H1 (cell line): Measurements from ENCODE around the gene PLEKHG5. TPM values are rescaled to one million over a fixed set of nuclear protein-coding genes. Genes with fewer than 3 reads are reported as not detected.

Source experiments
- CTCF ChIA-PET: fragments of 300-600 bp; sonication (Branson Sonifier 250); formaldehyde crosslinking; loops from one replicate; lab custom pipeline; 2021; ENCODE audit not compliant: partially characterized antibody; lab: Charles Lee
- POLR2A ChIA-PET: fragments of 300-600 bp; sonication (Branson Sonifier 250); formaldehyde crosslinking; loops from one replicate; lab custom pipeline; 2021; ENCODE audit warnings: inconsistent platforms; ENCODE audit not compliant: partially characterized antibody; lab: Charles Lee
- DNase-seq, 2 experiments: peaks; one replicate each; pipeline versions ENCODE4 v3.0.0 to v3.0.0-alpha.2; 2010 to 2022; ENCODE audit warnings: low spot score in 2 of 2, low read depth in 1 of 2, mixed read lengths in 1 of 2
- FAIRE-seq: peaks from 2 replicates; lab custom pipeline; 2011; peaks lifted over from hg19 to GRCh38; lab: Jason Lieb, UNC
- H2AFZ ChIP-seq: 2 replicates; pipeline ENCODE4 v1.8.1; 2012; ENCODE audit warnings: low read length, inconsistent platforms
- H2AK5ac ChIP-seq: 2 replicates; pipeline ENCODE4 v1.6.1; 2013; ENCODE audit warnings: low read depth, low read length
- H2BK120ac ChIP-seq: replicated peaks from 2 replicates; pipeline ENCODE3; 2013; ENCODE audit warnings: low read depth, low read length, inconsistent platforms
- H2BK12ac ChIP-seq: 2 replicates; pipeline ENCODE4 v1.6.1; 2013; ENCODE audit warnings: low read depth, low read length
- H2BK15ac ChIP-seq: 2 replicates; pipeline ENCODE4 v1.6.1; 2013; ENCODE audit warnings: low read length
- H2BK20ac ChIP-seq: 2 replicates; pipeline ENCODE4 v1.6.1; 2013; ENCODE audit warnings: low read length
- H2BK5ac ChIP-seq: 2 replicates; pipeline ENCODE4 v1.6.1; 2013; ENCODE audit warnings: low read depth, low read length
- H3K14ac ChIP-seq: 2 replicates; pipeline ENCODE4 v1.6.1; 2013; ENCODE audit warnings: inconsistent platforms; ENCODE audit not compliant: insufficient read length
- H3K18ac ChIP-seq: 2 replicates; pipeline ENCODE4 v1.6.1; 2013; ENCODE audit warnings: low read length; ENCODE audit errors: extremely low read depth
- H3K23ac ChIP-seq: 2 replicates; pipeline ENCODE4 v1.6.1; 2013; ENCODE audit warnings: inconsistent platforms; ENCODE audit not compliant: insufficient read length
- H3K23me2 ChIP-seq: 2 replicates; pipeline ENCODE4 v1.6.1; 2013; ENCODE audit warnings: low read depth, low read length
- H3K27ac ChIP-seq: 2 replicates; pipeline ENCODE4 v1.6.1; 2011; ENCODE audit warnings: low read depth, low read length, inconsistent platforms
- H3K27me3 ChIP-seq, 4 experiments: replicated peaks in 1 of 4; 1 replicate in 1 of 4; 2 replicates in 3 of 4; pipeline versions ENCODE4 v1.6.1 to v1.8.1; 2011 to 2013; ENCODE audit warnings: low read length in 3 of 4, mild to moderate bottlenecking in 3 of 4, inconsistent platforms in 2 of 4, mixed read lengths in 2 of 4, moderate library complexity in 1 of 4; ENCODE audit not compliant: control insufficient read depth in 3 of 4, insufficient read depth in 3 of 4; ENCODE audit errors: extremely low read depth in 1 of 4
- H3K36me3 ChIP-seq, 4 experiments: 2 replicates each; pipeline versions ENCODE4 v1.6.1 to v1.8.1; 2011 to 2013; ENCODE audit warnings: mild to moderate bottlenecking in 4 of 4, low read length in 3 of 4, moderate library complexity in 2 of 4, control low read depth in 1 of 4, inconsistent platforms in 1 of 4; ENCODE audit not compliant: insufficient read depth in 4 of 4, control insufficient read depth in 2 of 4
- H3K4ac ChIP-seq: replicated peaks from 2 replicates; pipeline ENCODE3; 2013; ENCODE audit warnings: low read length, low read depth, mixed read lengths, inconsistent platforms; ENCODE audit not compliant: insufficient read length
- H3K4me1 ChIP-seq, 4 experiments: replicated peaks in 1 of 4; 1 replicate in 1 of 4; 2 replicates in 3 of 4; pipeline versions ENCODE4 v1.6.1 to v1.8.1; 2011 to 2013; ENCODE audit warnings: low read length in 3 of 4, inconsistent platforms in 2 of 4, mixed read lengths in 1 of 4; ENCODE audit not compliant: insufficient read depth in 4 of 4, control insufficient read depth in 3 of 4
- H3K4me2 ChIP-seq, 2 experiments: 2 replicates each; pipeline versions ENCODE4 v1.6.1 to v1.8.1; 2011 to 2013; ENCODE audit warnings: low read depth in 2 of 2, low read length in 2 of 2, control low read depth in 1 of 2, inconsistent platforms in 1 of 2, mild to moderate bottlenecking in 1 of 2; ENCODE audit not compliant: insufficient read depth in 1 of 2
- H3K4me3 ChIP-seq, 4 experiments: fragments of 200-600, 300-600 bp in 1 of 4; sonication (generic), shearing (Covaris generic), sonication (Bioruptor Twin) in 1 of 4; 2 replicates each; pipeline versions ENCODE4 v1.5.1 to v1.8.1; 2011 to 2016; ENCODE audit warnings: low read length in 4 of 4, low read depth in 3 of 4, control low read depth in 2 of 4, inconsistent platforms in 2 of 4, mild to moderate bottlenecking in 2 of 4, mixed read lengths in 1 of 4, moderate library complexity in 1 of 4; ENCODE audit not compliant: insufficient read depth in 2 of 4; ENCODE audit errors: extremely low read depth in 1 of 4
- H3K56ac ChIP-seq: replicated peaks from 2 replicates; pipeline ENCODE3; 2013; ENCODE audit warnings: low read depth, mild to moderate bottlenecking, mixed read lengths, low read length, inconsistent platforms; ENCODE audit not compliant: insufficient read length
- H3K79me1 ChIP-seq: 2 replicates; pipeline ENCODE4 v1.6.1; 2013; ENCODE audit warnings: low read depth, low read length, control low read depth
- H3K79me2 ChIP-seq, 2 experiments: 2 replicates each; pipeline versions ENCODE4 v1.6.1 to v1.8.1; 2012 to 2013; ENCODE audit warnings: low read length in 2 of 2, mild to moderate bottlenecking in 2 of 2, inconsistent platforms in 1 of 2; ENCODE audit not compliant: insufficient read depth in 2 of 2, control insufficient read depth in 1 of 2
- H3K9ac ChIP-seq, 4 experiments: replicated peaks in 1 of 4; 1 replicate in 1 of 4; 2 replicates in 3 of 4; pipeline versions ENCODE4 v1.6.1 to v1.8.1; 2011 to 2013; ENCODE audit warnings: low read depth in 3 of 4, low read length in 3 of 4, control low read depth in 2 of 4, mild to moderate bottlenecking in 2 of 4, moderate library complexity in 2 of 4, inconsistent platforms in 1 of 4; ENCODE audit errors: extremely low read depth in 1 of 4
- H3K9me3 ChIP-seq, 2 experiments: 2 replicates each; pipeline versions ENCODE4 v1.6.1 to v1.8.1; 2012 to 2013; ENCODE audit warnings: mild to moderate bottlenecking in 2 of 2, moderate library complexity in 2 of 2, control low read depth in 1 of 2, inconsistent platforms in 1 of 2, low read depth in 1 of 2, low read length in 1 of 2, mixed read lengths in 1 of 2; ENCODE audit not compliant: insufficient read depth in 2 of 2
- H4K20me1 ChIP-seq, 2 experiments: replicated peaks in 1 of 2; 2 replicates each; pipeline versions ENCODE3 to v1.8.1; 2011 to 2013; ENCODE audit warnings: inconsistent platforms in 2 of 2, low read length in 2 of 2, mild to moderate bottlenecking in 1 of 2; ENCODE audit not compliant: insufficient read depth in 2 of 2, control insufficient read depth in 1 of 2
- H4K5ac ChIP-seq: 2 replicates; pipeline ENCODE4 v1.6.1; 2013; ENCODE audit warnings: low read length, low read depth, mixed read lengths, inconsistent platforms; ENCODE audit not compliant: insufficient read length
- H4K8ac ChIP-seq: 2 replicates; pipeline ENCODE4 v1.8.0; 2013; ENCODE audit warnings: mild to moderate bottlenecking, moderate library complexity, low read length, inconsistent platforms; ENCODE audit not compliant: insufficient read depth; ENCODE audit errors: extremely low read depth
- H4K91ac ChIP-seq: replicated peaks from 2 replicates; pipeline ENCODE3; 2013; ENCODE audit warnings: low read length, mixed read lengths, inconsistent platforms; ENCODE audit not compliant: insufficient read length
- CBX5 ChIP-seq: fragments of 300-800, 300-1000 bp; sonication (generic); IDR thresholded peaks from 2 replicates; pipeline ENCODE4 v1.7.1; 2016; ENCODE audit warnings: antibody characterized with exemption, low read length, low read depth
- E2F6 ChIP-seq: IDR thresholded peaks from 2 replicates; pipeline ENCODE4 v1.6.1; 2012; ENCODE audit warnings: inconsistent platforms
- EP300 ChIP-seq, 2 experiments: IDR thresholded peaks; 1 replicate in 1 of 2; 2 replicates in 1 of 2; pipeline ENCODE4 v1.6.1; 2011 to 2012; ENCODE audit warnings: low read depth in 2 of 2, low read length in 2 of 2, mild to moderate bottlenecking in 2 of 2, borderline replicate concordance in 1 of 2, inconsistent platforms in 1 of 2, moderate library complexity in 1 of 2
- SP2 ChIP-seq: IDR thresholded peaks from 2 replicates; pipeline ENCODE4 v1.6.1; 2012; ENCODE audit warnings: mild to moderate bottlenecking, low read length, inconsistent platforms
- SUZ12 ChIP-seq: fragments of 200-600 bp; sonication (generic); IDR thresholded peaks from 2 replicates; pipeline ENCODE4 v1.6.1; 2012; ENCODE audit warnings: mild to moderate bottlenecking, inconsistent platforms, low read length, moderate library complexity, mixed read lengths
- TAF1 ChIP-seq: IDR thresholded peaks from 2 replicates; pipeline ENCODE4 v1.6.1; 2011; ENCODE audit warnings: mild to moderate bottlenecking, low read depth, low read length
- WGBS, 2 experiments: shearing (Covaris generic) in 1 of 2; methylation state at CpG; one replicate each; pipeline versions ENCODE4 v1.1.6 to v1.1.7; 2013 to 2015; ENCODE audit warnings: low lambda C conversion rate in 2 of 2, mixed read lengths in 2 of 2, inconsistent platforms in 1 of 2, low coverage in 1 of 2, missing lambda C conversion rate in 1 of 2; ENCODE audit not compliant: insufficient replicate concordance in 2 of 2, insufficient coverage in 1 of 2, insufficient read length in 1 of 2; ENCODE audit errors: extremely low coverage in 1 of 2, missing lambda C conversion rate in 1 of 2; 5-methylcytosine and 5-hydroxymethylcytosine counted together
- polyA plus RNA-seq, 7 experiments: library from polyadenylated mRNA; depleted of rRNA in 3 of 7; stranded (reverse) in 5 of 7; unstranded in 2 of 7; fragments of >200 nt in 5 of 7; fragments of 200-250 nt in 2 of 7; gene quantifications; 1 replicate in 5 of 7; 2 replicates in 1 of 7; 4 replicates in 1 of 7; pipeline versions ENCODE4 v1.2.1 to v1.2.3, GENCODE V29; 2011 to 2013; ENCODE audit warnings: missing spikeins in 2 of 7, mixed read lengths in 2 of 7
- total RNA-seq: library from RNA; stranded (reverse); fragmentation: NEBNext Ultra II Directional; extraction: Animal tissue kit (Norgen Biotek cat#: 25700); gene quantifications from 2 replicates; pipeline ENCODE4 v1.2.1, GENCODE V29; 2021

PLEKHG5 gene
- total and polyA plus RNA-seq, 2 of the 8 experiments (the other 6 are each of a cell fraction or from before 2014, with no cell fraction given): 10.4 to 13.8 TPM

GRCh38 chr1:6508154-6508815 is 16.8 kb upstream of the PLEKHG5 start:
- no peaks in the 10 kb centered on the region for H3K23me2 ChIP-seq
- H3K56ac ChIP-seq: no peak overlapping the region
- ChIA-PET CTCF (interaction anchor here (0.6 to 7.8 kb wide), 7 partner anchors 9 to 125 kb away, joined by 3 to 60 read pairs (median 3); partner anchors contain the start of gene PLEKHG5), POLR2A (interaction anchor here (0.9 to 2.8 kb wide), 3 partner anchors 10 to 36 kb away, joined by 3 to 9 read pairs (median 3); no protein-coding TSS in a partner anchor)
- FAIRE-seq (no peak), DNase-seq (no peak)
- H3K23ac ChIP-seq: no peak overlapping the region
- no peak overlapping the region for H2BK15ac ChIP-seq
- no peak overlapping the region for H2AK5ac ChIP-seq
- no peak for TF ChIP-seq SP2
- TF ChIP-seq CBX5: no peak
- no peak for TF ChIP-seq TAF1
- no peak for TF ChIP-seq SUZ12
- no peak for TF ChIP-seq EP300 (IDR thresholded peaks at IDR 0.05; ENCODE audit: borderline replicate concordance in 1 of 2, low read depth in 2 of 2, low read length in 2 of 2)
- TF ChIP-seq E2F6: no peak
- H4K20me1 ChIP-seq: no peaks in the 10 kb centered on the region
- H3K18ac ChIP-seq: no peak overlapping the region
- H3K4ac ChIP-seq: no peak overlapping the region
- no peaks in the 10 kb centered on the region; the same call in 1 of the 2 replicates for H3K79me1 ChIP-seq
- no peak overlapping the region for H2BK20ac ChIP-seq
- peak overlapping the region; percentile 74; the same call in 1 of the 2 replicates for H4K8ac ChIP-seq
- H3K4me3 ChIP-seq: no peak overlapping the region
- no peak overlapping the region for H2AFZ ChIP-seq
- no peak overlapping the region for H3K14ac ChIP-seq
- H3K36me3 ChIP-seq: no peaks in the 10 kb centered on the region
- H3K27me3 ChIP-seq: no peaks in the 10 kb centered on the region
- H2BK5ac ChIP-seq: no peak overlapping the region
- H2BK12ac ChIP-seq: peak overlapping the region; percentile 1; the same call in 1 of the 2 replicates
- no peaks in the 10 kb centered on the region for H3K79me2 ChIP-seq
- no peak overlapping the region for H4K5ac ChIP-seq
- WGBS, 2 experiments: 85% methylated on average over 16 of the region's 18 CpGs; no CpG with 5 or more reads in 1 of the 2 experiments
- no peak overlapping the region for H4K91ac ChIP-seq
- no peak overlapping the region for H2BK120ac ChIP-seq
- H3K4me1 ChIP-seq: no peaks in the 10 kb centered on the region; a peak in 3 of 7 replicates
- no peak overlapping the region for H3K27ac ChIP-seq
- H3K9me3 ChIP-seq: no peaks in the 10 kb centered on the region
- H3K4me2 ChIP-seq: no peak overlapping the region
- H3K9ac ChIP-seq: no peak overlapping the region
